ENCODE data around the gene RNU5D-1.
A peak's percentile ranks its signal among the peaks of the same experiment; 100 is the strongest.

RNU5D-1 gene

DNA sequence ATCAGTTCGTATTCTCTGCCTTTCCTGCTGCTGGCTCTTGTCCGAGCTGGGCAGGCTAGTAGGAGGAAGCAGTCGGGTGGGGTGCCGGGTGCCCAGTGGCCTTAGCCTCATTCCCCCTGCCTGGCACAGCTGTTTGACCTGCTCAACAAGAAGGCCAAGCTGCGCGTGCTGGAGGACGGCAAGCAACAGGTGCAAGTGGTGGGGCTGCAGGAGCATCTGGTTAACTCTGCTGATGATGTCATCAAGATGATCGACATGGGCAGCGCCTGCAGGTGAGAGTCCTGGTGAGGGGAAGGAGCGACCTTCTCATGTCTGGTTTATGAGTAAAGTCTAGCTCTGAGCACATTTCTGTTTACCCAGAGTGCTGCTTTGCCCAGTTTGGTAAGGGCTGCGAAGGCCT lies 28.1 kb upstream of the RNU5D-1 start:
- peaks cover 0 to 18% (median 0%) of the 10 kb centered on the region in 3 donors for H3K36me3 ChIP-seq
- H3K4me1 ChIP-seq = no peaks in the 10 kb centered on the region
- intact Hi-C loops (cut with DNase I; ENCODE audit: low total_unique reads) = no loop called here
- TF ChIP-seq, protein P1, sequence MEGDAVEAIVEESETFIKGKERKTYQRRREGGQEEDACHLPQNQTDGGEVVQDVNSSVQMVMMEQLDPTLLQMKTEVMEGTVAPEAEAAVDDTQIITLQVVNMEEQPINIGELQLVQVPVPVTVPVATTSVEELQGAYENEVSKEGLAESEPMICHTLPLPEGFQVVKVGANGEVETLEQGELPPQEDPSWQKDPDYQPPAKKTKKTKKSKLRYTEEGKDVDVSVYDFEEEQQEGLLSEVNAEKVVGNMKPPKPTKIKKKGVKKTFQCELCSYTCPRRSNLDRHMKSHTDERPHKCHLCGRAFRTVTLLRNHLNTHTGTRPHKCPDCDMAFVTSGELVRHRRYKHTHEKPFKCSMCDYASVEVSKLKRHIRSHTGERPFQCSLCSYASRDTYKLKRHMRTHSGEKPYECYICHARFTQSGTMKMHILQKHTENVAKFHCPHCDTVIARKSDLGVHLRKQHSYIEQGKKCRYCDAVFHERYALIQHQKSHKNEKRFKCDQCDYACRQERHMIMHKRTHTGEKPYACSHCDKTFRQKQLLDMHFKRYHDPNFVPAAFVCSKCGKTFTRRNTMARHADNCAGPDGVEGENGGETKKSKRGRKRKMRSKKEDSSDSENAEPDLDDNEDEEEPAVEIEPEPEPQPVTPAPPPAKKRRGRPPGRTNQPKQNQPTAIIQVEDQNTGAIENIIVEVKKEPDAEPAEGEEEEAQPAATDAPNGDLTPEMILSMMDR (IDR thresholded peaks at IDR 0.05) = no peak
- no peak overlapping the region for H3K27ac ChIP-seq
- H3K27me3 ChIP-seq = no peaks in the 10 kb centered on the region
- DNase-seq = no peak
- no peak overlapping the region for H3K4me3 ChIP-seq
- H3K9me3 ChIP-seq = no peaks in the 10 kb centered on the region

DNA sequence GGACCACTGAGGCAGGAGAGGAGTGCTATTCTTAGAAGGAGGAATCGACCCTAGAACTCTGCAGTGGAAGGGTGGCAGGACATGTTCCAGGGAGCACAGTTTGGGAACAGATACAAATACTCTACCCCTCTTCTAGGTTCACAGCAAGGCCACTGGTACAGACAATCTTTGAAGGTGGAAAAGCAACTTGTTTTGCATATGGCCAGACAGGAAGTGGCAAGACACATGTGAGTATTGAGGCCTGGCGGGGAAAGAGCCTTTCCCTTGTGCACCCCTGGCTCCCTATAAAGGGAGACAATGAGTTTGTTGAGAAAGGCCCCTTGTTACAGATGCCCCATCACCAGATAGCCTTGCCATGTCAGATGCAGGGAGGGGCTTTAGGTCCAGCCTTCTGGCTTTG lies 26.4 kb upstream of the RNU5D-1 start:
- intact Hi-C loops (cut with DNase I; ENCODE audit: low total_unique reads) = no loop called here
- DNase-seq = no peak
- no peak overlapping the region for H3K27ac ChIP-seq
- peaks cover 0 to 20% (median 0%) of the 10 kb centered on the region in 3 donors for H3K36me3 ChIP-seq
- H3K9me3 ChIP-seq = no peaks in the 10 kb centered on the region
- TF ChIP-seq, protein P1 (IDR thresholded peaks at IDR 0.05) = no peak
- no peaks in the 10 kb centered on the region for H3K4me1 ChIP-seq
- no peak overlapping the region for H3K4me3 ChIP-seq
- H3K27me3 ChIP-seq = no peaks in the 10 kb centered on the region

DNA sequence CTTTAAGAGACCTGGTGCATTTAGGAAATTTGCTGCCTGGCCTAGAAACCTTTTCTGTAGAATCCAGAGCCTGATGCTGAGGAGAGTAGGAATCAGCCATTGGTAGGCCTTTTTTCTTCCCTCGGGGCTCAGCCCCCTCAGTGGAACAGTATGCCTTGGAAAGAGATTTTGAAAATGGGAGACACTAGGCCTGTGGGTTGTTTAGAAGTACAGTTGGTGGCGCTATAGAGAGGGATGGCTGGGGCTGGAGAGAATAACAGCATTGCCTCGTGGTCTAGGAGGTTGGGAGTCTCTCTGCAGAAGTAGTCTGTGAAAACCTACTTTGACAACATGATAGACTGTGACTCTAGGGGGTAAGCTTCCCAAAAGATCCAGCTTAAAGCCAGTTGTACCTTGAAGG lies 16.9 kb upstream of the RNU5D-1 start:
- no peaks in the 10 kb centered on the region for H3K9me3 ChIP-seq
- DNase-seq = no peak
- no peaks in the 10 kb centered on the region for H3K27me3 ChIP-seq
- TF ChIP-seq, protein P1 (IDR thresholded peaks at IDR 0.05) = no peak
- no peak overlapping the region for H3K27ac ChIP-seq
- peaks cover 0 to 4% (median 0%) of the 10 kb centered on the region in 3 donors for H3K36me3 ChIP-seq
- H3K4me1 ChIP-seq = no peaks in the 10 kb centered on the region
- no peak overlapping the region for H3K4me3 ChIP-seq
- intact Hi-C loops (cut with DNase I; ENCODE audit: low total_unique reads) = no loop called here

DNA sequence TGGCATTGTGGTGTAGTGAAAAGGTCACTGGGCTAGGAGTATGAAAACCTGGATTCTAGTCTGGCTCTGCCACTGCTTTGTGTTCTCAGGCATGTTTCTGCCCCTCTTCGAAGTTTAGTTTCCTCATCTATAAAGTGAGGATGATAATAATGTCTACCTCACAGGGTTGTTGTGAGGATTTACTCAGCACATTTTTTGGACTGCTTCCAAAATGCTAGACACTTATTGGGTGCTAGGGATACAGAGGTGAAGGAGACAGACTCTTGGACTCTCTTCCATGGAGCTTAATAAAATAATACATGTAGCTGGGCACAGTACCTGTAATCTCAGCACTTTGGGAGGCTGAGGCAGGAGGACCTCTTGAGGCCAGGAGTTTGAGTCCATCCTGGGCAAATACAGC lies 12.2 kb upstream of the RNU5D-1 start:
- Histone ChIP-seq H3K36me3 (no peaks in the 10 kb centered on the region), H3K27ac (no peak overlapping the region), H3K4me3 (no peak overlapping the region), H3K27me3 (no peaks in the 10 kb centered on the region), H3K9me3 (no peaks in the 10 kb centered on the region), H3K4me1 (peaks cover 0 to 12% (median 6%) of the 10 kb centered on the region in 4 donors)
- no peak for DNase-seq
- intact Hi-C loops (cut with DNase I; ENCODE audit: low total_unique reads) = no loop called here
- TF ChIP-seq, protein P1 (IDR thresholded peaks at IDR 0.05) = no peak

DNA sequence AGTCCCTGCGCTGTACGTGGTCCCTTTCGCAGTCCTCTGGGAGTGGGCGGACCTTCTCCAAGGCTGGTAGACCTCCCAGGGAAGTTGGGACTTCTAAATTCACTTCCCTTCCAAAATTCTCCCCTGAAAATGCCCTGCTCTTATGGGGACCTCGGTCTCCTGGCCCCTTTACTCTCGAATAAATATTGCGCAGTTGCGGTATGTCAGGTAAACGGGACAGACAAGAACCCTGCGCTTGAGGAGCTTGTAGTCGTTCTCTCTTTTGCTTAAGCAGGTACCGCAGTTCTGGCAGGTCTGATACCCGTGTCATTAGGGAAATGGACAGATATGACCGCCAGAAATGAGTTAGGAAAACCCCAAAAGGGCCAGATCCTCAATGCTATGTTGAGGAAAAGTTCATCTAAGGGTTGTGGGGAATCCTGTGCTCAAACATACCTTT lies 9.2 kb upstream of the RNU5D-1 start:
- DNase-seq = no peak
- no peaks in the 10 kb centered on the region for H3K36me3 ChIP-seq
- H3K4me3 ChIP-seq = peak overlapping the region; percentile 56 to 63
- peak overlapping the region; percentile 82 to 85 for H3K27ac ChIP-seq
- H3K27me3 ChIP-seq = no peaks in the 10 kb centered on the region
- H3K4me1 ChIP-seq = peaks cover 0 to 12% (median 6%) of the 10 kb centered on the region in 4 donors
- intact Hi-C loops (cut with DNase I; ENCODE audit: low total_unique reads) = no loop called here
- TF ChIP-seq, protein P1 (IDR thresholded peaks at IDR 0.05) = no peak
- H3K9me3 ChIP-seq = no peaks in the 10 kb centered on the region
